ENCODE results near the gene HSPB3.

- TF ChIP-seq POLR2A (IDR thresholded peaks at IDR 0.05; ENCODE audit: low read length) (no peak), GATA1 (IDR thresholded peaks at IDR 0.05; ENCODE audit: low read depth, low read length) (no peak)
Observed at GRCh38 chr5:54426209-54426608, 29.3 kb upstream of the HSPB3 start.
